Common myeloid progenitor, CD34-positive (primary cell): ENCODE results near the gene ASIC2.

Source experiments
- CTCF ChIA-PET: fragments of 350-600 bp; sonication (Branson Sonifier 250); formaldehyde crosslinking; loops from one replicate; lab custom pipeline; 2021; ENCODE audit warnings: antibody characterized with exemption; lab: Charles Lee
- POLR2A ChIA-PET: fragments of 350-600 bp; sonication (Branson Sonifier 250); formaldehyde crosslinking; loops from one replicate; lab custom pipeline; 2021; ENCODE audit warnings: antibody characterized with exemption; lab: Charles Lee
- DNase-seq, 3 donors: peaks; one replicate each; pipeline versions ENCODE4 v3.0.0 to v3.0.0-alpha.2; 2013
- H3K27ac ChIP-seq, 2 experiments: 1 replicate in 1 of 2; 2 replicates in 1 of 2; pipeline ENCODE4 v1.7.0; 2013; ENCODE audit warnings: inconsistent platforms in 2 of 2, low read length in 2 of 2, mild to moderate bottlenecking in 2 of 2, low read depth in 1 of 2, moderate library complexity in 1 of 2; ENCODE audit not compliant: severe bottlenecking in 2 of 2, insufficient read depth in 1 of 2, poor library complexity in 1 of 2
- H3K27me3 ChIP-seq, 5 experiments: replicated peaks in 2 of 5; 1 replicate in 3 of 5; 2 replicates in 2 of 5; pipeline versions ENCODE4 v1.6.1 to v1.7.0; 2013; ENCODE audit warnings: low read length in 4 of 5, mild to moderate bottlenecking in 2 of 5, moderate library complexity in 2 of 5, inconsistent platforms in 1 of 5; ENCODE audit not compliant: insufficient read depth in 5 of 5, control insufficient read depth in 4 of 5
- H3K36me3 ChIP-seq, 4 experiments: 1 replicate in 2 of 4; 2 replicates in 2 of 4; pipeline versions ENCODE4 v1.6.1 to v1.7.0; 2013; ENCODE audit warnings: low read length in 3 of 4, control low read depth in 1 of 4, mild to moderate bottlenecking in 1 of 4; ENCODE audit not compliant: control insufficient read depth in 4 of 4, insufficient read depth in 4 of 4
- H3K4me1 ChIP-seq, 4 experiments: 1 replicate in 3 of 4; 2 replicates in 1 of 4; pipeline versions ENCODE4 v1.6.1 to v1.7.1; 2013; ENCODE audit warnings: low read length in 3 of 4, mild to moderate bottlenecking in 3 of 4, control low read depth in 1 of 4, inconsistent platforms in 1 of 4, moderate library complexity in 1 of 4; ENCODE audit not compliant: control insufficient read depth in 4 of 4, insufficient read depth in 4 of 4; ENCODE audit errors: control extremely low read depth in 1 of 4
- H3K4me3 ChIP-seq, 7 experiments: 1 replicate in 4 of 7; 2 replicates in 3 of 7; pipeline versions ENCODE4 v1.5.1 to v1.7.0; 2013; ENCODE audit warnings: mild to moderate bottlenecking in 7 of 7, low read length in 6 of 7, moderate library complexity in 6 of 7, inconsistent platforms in 2 of 7, low read depth in 2 of 7, control low read depth in 1 of 7; ENCODE audit not compliant: insufficient read depth in 4 of 7, control insufficient read depth in 1 of 7; ENCODE audit errors: extremely low read depth in 1 of 7
- H3K9me3 ChIP-seq, 5 experiments: 1 replicate in 4 of 5; 2 replicates in 1 of 5; pipeline versions ENCODE4 v1.6.1 to v1.7.1; 2013; ENCODE audit warnings: low read length in 4 of 5, mild to moderate bottlenecking in 2 of 5, inconsistent platforms in 1 of 5, low read depth in 1 of 5, moderate library complexity in 1 of 5; ENCODE audit not compliant: control insufficient read depth in 4 of 5, insufficient read depth in 2 of 5; ENCODE audit errors: control extremely low read depth in 1 of 5
- WGBS: methylation state at CpG from one replicate; pipeline ENCODE4 v1.1.5; 2013; ENCODE audit not compliant: insufficient coverage; 5-methylcytosine and 5-hydroxymethylcytosine counted together

Gene ASIC2

DNA sequence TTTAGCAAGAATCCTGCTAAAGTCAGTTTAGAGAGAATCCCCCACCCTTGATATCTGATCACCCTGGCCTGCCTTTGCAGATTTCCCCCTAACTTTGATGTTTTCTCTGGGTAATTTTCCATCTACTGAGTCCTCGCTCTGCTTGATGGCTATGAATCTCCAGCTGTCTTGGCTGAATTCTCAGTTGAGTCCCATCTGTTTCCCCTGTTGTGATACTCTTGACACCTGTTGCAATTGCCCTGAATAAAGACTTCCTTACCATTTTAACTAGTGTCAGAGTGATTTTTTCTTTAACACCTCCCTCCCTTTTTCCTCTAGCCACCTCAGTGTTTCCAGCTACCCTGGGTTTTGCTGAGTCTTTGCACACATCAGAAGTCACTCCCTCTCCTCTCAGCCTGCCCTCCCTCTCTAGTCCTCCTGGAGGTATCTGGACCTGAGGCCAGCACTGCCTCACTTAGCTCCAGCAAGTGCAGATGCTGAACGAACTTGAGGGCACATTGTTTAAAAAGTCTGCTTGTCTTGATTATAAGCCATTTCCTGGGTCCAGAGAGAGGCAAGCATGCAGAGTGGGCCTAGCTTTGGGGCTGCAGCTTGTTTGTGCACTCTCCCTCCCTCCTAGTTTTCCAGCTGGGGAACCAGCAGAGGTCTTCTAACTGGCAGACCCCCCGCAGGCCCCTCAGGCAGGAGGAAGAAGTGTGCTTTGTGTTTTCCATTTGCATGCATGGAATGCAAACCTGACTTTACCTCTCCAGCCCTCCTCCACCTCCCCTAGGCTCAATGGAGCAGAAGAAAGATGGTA, 268.2 kb downstream of the ASIC2 start:
- Histone ChIP-seq H3K27me3 (peaks cover 0 to 8% (median 0%) of the 10 kb centered on the region in 5 experiments), H3K4me1 (no peaks in the 10 kb centered on the region), H3K27ac (no peak overlapping the region), H3K9me3 (no peaks in the 10 kb centered on the region), H3K36me3 (no peaks in the 10 kb centered on the region), H3K4me3 (no peak overlapping the region)
- DNase-seq: no peak
- POLR2A ChIA-PET: no interaction called here
- CTCF ChIA-PET: interaction anchor here (1.0 kb wide), 1 partner anchor 16 kb away, joined by 3 read pairs; no protein-coding TSS in a partner anchor
- 70% methylated on average over 2 of the region's 3 CpGs for WGBS

DNA sequence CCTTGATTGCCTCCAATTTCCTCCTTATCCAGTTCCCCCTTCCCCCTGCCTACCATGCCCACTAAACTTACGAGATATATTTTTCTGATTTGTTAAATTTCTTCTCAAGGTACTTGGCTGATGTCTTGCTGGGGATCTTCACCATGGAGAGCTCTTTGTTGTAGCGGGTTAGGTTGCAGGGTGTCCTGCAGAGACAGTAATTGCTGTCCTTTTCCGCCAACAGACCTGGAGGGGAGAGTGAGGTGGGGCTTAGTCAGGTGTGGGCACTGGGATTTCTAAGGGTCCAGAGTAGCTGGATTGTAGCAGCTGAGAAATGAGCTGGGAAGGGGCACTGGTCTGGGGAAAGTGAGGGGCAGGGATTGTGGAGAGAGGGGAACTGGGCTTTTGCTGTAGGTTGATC, 269.3 kb downstream of the ASIC2 start:
- Histone ChIP-seq H3K36me3 (no peaks in the 10 kb centered on the region), H3K4me1 (no peaks in the 10 kb centered on the region), H3K27me3 (peaks cover 0 to 8% (median 0%) of the 10 kb centered on the region in 5 experiments), H3K9me3 (no peaks in the 10 kb centered on the region), H3K4me3 (no peak overlapping the region), H3K27ac (no peak overlapping the region)
- POLR2A ChIA-PET: no interaction called here
- CTCF ChIA-PET: no interaction called here
- 94% methylated on average over 2 of the region's 3 CpGs for WGBS
- DNase-seq: no peak

DNA sequence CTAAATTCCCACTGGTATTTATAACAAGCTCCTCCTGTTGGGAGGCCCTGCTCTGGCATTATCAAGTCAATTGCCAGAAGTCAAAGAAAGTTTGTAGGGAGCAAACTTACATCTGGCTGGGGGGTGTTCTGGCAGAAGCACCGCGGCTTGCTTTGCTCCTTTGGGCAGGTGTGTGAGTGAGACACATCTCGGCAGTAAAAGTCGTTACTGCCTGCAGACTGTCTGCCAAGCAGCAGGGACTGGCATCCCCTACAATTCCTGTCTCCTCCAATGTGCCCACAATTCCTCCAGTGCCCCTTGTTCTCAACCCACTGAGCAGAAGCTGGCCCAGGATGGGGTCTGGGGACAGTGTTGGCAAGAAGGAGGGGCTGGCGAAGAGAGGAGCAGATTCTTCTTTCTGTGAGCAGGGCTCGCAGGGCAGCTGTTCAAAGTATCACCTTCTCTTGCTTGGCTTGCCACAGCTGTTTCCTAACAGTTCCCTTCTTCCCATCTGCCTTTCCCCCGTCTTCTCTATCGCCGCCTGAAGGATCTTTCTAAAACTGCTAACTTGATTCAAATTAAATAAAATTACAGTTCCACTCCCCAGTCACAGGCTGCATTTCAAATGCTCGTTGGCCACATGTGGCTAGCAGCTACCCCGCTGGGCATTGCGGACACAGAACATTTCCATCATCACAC, 271.2 kb downstream of the ASIC2 start:
- H3K9me3 ChIP-seq: no peaks in the 10 kb centered on the region
- ChIA-PET CTCF (no interaction called here), POLR2A (no interaction called here)
- DNase-seq: no peak
- H3K27ac ChIP-seq: no peak overlapping the region
- no peaks in the 10 kb centered on the region for H3K4me1 ChIP-seq
- 59% methylated on average over 12 of the region's 12 CpGs for WGBS
- no peaks in the 10 kb centered on the region for H3K36me3 ChIP-seq
- H3K27me3 ChIP-seq: peaks cover 0 to 8% (median 0%) of the 10 kb centered on the region in 5 experiments
- H3K4me3 ChIP-seq: no peak overlapping the region

DNA sequence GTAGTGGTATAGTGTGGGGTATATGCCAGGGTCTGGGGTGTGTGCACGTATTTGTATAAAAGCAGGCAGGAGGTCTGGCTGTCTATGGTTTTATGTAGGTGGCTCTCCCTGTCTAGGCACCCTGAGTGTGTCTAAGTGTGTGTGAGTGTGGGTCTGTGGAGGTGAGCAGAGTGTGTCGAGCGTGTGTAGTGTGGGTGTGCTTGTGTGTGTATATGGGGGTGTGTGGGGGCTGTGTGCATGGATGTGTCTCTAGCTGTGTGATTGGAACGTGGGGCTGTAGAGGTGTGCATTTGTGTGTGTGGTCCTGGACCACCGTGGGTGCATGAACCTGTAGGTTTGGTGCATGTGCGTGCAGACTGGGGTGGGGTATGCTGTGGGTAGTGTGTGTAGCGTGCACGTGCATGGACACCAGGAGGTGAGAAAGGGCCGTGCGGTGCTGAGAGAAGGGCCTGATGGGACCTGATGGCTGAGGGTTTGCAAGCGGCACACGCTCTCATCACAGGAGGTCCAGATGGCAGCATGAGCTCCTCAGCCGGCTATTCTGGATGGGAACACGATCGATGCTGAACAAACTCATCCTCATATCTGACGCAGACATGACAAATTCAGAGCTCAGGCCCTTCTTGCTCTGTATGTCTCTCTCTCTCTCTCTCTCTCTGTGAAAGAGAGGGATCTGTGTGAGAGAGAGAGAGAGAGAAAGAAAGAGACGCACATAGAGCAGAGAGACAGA, 273.8 kb downstream of the ASIC2 start:
- no peak overlapping the region for H3K4me3 ChIP-seq
- no peaks in the 10 kb centered on the region for H3K36me3 ChIP-seq
- DNase-seq: no peak
- no peak overlapping the region for H3K27ac ChIP-seq
- POLR2A ChIA-PET: no interaction called here
- no peaks in the 10 kb centered on the region for H3K9me3 ChIP-seq
- no peaks in the 10 kb centered on the region for H3K4me1 ChIP-seq
- 97% methylated on average over 14 of the region's 17 CpGs for WGBS
- CTCF ChIA-PET: no interaction called here
- peaks cover 0 to 8% (median 0%) of the 10 kb centered on the region in 5 experiments for H3K27me3 ChIP-seq

DNA sequence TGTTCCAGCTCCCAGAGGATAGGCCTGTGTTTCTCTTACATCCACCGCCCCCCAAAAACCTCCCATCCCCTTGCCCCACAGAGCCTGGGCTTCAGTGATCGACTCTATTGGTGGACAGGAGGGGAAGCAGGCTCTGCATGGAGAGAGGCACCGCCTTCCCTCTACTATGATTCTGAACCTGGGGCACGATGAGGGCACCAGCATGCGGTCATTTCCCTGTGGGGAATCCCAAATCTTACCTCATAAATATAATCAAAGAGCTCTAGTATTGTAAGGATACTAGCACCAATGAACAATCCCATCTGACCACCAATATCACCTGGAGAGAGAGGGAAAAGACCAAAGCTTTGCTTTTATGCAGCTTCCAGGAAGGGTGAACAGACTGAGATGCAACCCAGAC, 275.7 kb downstream of the ASIC2 start:
- Histone ChIP-seq H3K36me3 (no peaks in the 10 kb centered on the region), H3K27ac (no peak overlapping the region), H3K4me3 (no peak overlapping the region), H3K27me3 (peaks cover 0 to 8% (median 0%) of the 10 kb centered on the region in 5 experiments), H3K9me3 (no peaks in the 10 kb centered on the region), H3K4me1 (no peaks in the 10 kb centered on the region)
- no peak for DNase-seq
- ChIA-PET POLR2A (no interaction called here), CTCF (interaction anchor here (1.1 kb wide), 1 partner anchor 19 kb away, joined by 3 read pairs; no protein-coding TSS in a partner anchor)
- 80% methylated on average over 1 of the region's 5 CpGs for WGBS

DNA sequence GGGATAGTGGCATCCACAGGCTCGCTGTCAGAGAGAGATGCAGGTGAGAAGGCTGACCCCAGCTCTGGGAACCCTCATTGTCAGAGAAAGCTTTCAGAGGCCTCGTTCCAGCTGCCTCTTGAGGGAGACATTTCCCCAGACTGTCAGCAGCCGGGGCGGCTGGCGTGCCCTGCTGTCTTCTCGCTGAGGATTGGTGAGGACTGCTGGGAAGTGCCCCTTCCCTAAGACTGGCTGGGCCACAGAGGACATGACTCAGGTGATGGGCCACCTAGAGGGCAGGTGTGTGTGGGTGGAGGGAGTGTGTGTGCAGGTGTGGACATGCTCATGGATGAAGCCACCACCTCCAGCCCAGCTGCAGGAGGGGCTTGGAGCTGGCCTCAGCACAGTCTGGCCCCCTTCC, 276.2 kb downstream of the ASIC2 start:
- H3K36me3 ChIP-seq: no peaks in the 10 kb centered on the region
- DNase-seq: no peak
- ChIA-PET CTCF (no interaction called here), POLR2A (no interaction called here)
- no peak overlapping the region for H3K27ac ChIP-seq
- peaks cover 0 to 6% (median 0%) of the 10 kb centered on the region in 5 experiments for H3K27me3 ChIP-seq
- no peaks in the 10 kb centered on the region for H3K4me1 ChIP-seq
- WGBS: 95% methylated on average over 5 of the region's 6 CpGs
- H3K9me3 ChIP-seq: no peaks in the 10 kb centered on the region
- no peak overlapping the region for H3K4me3 ChIP-seq
